ENCODE data around the gene NUP62.
"Not testable (repeated sequence)": the region's sequence is repeated elsewhere in the genome, so short reads cannot be mapped to it uniquely, and the experiment has no call there.

The NUP62 gene

DNA sequence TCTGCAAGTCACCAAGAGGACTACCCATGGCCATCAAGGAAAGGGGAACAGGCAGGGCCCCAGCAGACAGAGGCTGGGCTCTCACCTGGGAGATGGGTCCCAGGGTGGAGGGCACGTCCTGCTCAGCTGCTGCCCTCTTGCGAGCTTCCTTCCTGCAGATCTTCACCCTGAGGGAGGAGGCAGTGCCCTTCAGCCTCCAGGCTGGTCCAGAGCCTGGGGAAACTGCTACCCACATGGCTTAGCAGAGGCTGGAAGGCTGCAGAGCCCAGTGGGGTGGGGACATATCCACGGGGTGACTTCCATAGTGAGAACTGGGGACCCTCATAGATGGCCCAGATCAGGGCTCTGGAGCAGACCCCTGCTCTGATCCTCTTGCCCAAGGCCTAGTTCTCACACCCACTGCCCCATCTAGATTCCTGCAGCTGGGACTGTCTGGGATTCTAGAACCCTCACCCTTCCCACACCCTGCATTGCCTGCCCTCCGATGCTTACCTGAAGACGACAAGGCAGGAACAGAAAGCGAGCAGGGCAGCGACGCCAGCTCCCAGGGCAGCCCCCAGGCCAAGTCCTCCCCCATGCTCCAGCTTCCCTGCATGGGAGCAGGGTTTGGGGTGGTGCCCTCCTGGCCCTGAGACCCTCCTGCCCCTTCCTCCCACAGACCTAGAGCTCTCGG is 22.6 kb upstream of the NUP62 start:
- no peak for DNase-seq (ENCODE audit: low read depth)

GRCh38 chr19:49950956-49951526 is 21.7 kb upstream of the NUP62 start:
- no peak for DNase-seq (ENCODE audit: low read depth)

GRCh38 chr19:49950590-49950948 is 21.3 kb upstream of the NUP62 start:
- no peak for DNase-seq (ENCODE audit: low read depth)

DNA sequence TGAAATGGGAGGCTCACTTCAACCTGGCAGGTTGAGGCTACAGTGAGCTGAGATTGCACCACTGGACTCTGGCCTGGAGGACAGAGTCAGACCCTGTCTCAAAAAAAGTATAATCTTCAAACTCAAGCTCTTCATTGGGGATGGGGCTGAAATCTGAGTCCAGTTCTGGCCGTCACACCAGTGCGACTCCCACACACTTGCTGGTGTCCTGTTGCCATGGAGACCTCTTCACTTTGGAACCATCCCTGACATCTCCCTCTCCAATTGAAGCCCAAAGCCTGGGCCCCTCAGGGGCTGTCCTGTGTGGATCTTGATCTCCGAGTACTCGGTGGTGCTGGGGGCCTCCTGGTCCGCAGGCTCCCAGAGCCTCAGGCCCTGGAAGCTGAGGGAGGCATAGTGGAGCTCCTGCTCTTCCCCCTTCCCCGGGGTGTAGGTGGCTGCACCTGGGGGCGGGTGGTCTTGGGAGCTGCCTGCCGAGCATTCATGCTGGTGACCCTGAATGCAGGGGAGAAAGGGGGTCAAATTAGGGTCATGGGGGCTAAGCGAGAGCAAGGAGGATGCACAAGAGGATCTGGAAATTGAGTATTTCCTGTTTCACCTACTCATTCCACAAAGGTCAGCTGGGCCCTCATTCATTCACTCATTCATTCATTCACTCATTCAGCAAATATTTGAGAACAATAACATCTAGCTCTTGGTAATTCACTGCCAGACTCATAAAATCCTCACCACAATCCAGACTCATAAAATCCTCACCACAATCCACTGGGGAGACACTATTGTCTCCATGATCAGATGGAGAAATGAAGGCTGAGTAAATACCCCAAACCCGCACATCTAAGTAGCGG is 20.7 kb upstream of the NUP62 start:
- no peak for DNase-seq (ENCODE audit: low read depth)

DNA sequence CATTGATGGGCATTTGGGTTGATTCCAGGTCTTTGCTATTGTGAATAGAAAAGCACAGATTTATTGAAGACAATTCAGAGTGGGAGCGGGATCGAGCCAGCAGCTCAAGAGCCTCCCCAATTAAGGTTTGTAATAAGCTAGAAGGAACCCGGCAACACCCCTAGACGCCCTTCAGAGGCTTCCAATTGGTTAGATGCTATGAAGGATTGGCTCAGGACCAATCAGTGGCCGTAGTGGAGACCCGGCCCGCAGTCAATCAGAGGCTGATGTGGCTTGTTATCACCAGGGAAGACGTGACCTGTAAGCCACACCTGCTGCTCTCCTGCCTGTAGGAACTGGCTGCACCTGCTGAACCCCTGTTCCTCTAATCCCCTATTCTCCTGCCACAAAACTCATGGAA is 17.1 kb upstream of the NUP62 start:
- no peak for DNase-seq (ENCODE audit: low read depth)

- not testable (repeated sequence) for DNase-seq (ENCODE audit: low read depth)
These were observed 15.3 kb upstream of the NUP62 start for GRCh38 chr19:49944567-49944966.

DNA sequence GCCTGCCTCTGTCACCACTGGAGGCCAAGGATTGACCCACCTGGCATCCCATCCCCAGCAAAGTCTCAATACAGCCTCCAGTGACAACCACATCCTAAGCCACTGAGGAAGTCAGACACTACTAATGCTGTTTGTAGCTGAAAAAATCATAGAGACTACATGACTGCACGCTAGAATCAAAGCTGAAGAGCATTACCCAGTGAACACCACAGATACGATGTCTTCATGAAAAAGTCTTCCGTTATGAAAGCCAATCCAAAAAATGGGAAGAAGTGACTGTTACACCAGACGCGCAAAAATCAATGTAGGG is 11.1 kb upstream of the NUP62 start:
- no peak for DNase-seq (ENCODE audit: low read depth)

- no peak for DNase-seq (ENCODE audit: low read depth)
These were observed 10.6 kb upstream of the NUP62 start for GRCh38 chr19:49939721-49940481.

GRCh38 chr19:49938662-49939061 is 9.4 kb upstream of the NUP62 start:
- DNase-seq (ENCODE audit: low read depth), result no peak

DNA sequence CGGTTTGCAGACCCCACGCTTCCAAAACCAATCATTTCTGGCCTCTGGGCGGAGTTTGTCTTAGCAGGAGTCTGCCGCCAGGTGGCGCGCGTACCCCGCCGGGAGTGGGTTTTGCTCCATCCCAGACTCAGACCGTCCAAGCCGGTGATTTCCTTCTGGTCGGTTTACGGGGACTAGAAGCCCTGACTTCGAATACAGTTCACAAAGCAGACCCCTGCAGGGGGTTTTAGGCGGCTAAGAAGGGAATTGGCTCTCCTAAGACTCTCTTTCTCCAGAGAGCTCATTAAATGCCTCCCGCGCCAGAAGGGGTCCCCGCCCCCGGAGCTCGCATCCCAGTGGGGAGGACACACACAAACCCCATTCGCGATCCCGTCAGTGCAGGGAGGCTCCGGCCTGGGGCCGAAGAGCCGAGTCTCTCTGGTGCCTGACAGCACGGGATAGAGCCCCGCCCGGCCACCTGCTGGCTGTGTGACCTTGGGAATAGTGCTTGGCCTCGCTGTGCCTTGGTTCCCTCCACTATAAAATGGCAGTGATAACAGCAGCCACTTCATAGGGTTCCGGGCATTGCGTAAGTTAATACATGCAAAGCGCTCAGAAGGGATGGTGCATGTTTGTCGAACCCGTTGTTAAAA is 8.6 kb upstream of the NUP62 start:
- peak; percentile 57 for DNase-seq (ENCODE audit: low read depth)

GRCh38 chr19:49936549-49936948 is 7.2 kb upstream of the NUP62 start:
- no peak for DNase-seq (ENCODE audit: low read depth)

DNA sequence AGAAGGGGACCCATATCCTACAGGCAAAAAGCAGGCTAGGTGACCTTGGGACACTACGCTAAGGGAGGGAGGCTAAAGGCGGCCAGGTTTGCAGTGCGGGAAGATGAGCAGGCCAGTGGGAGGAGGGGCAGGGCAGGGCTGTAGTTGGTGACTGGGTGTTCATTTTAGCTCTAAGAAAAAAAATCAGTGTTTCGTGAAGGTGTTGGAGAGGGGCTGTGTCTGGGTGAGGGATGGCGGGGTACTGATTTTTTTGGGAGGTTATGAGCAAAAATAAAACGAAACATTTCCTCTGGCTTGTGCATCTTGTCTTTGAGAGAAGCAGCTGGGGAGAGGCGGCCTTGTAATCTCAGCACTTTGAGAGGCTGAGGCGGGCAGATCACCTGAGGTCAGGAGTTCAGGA is 4.3 kb upstream of the NUP62 start:
- DNase-seq (ENCODE audit: low read depth), result no peak

- no peak for DNase-seq (ENCODE audit: low read depth)
These were observed 3.4 kb upstream of the NUP62 start for GRCh38 chr19:49932731-49933131.

DNA sequence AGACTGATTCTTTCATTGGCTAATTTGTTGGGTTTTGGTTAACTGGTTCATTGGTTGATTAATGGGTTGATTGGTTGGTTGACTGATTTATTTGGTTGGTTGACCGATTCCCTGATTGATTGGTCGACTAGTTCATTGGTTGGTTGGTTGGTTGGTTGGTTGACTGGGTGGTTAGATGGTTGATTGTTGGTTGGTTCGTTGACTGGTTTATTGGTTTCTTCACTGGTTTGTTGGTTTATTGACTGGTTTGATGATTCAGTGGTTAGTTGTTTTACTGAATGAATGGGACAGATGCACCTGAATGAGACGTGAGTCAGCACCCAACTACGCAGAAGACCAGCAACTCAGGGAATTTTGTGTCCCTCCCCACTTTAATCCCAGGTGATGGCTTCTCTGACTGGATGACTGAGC is 2.7 kb upstream of the NUP62 start:
- DNase-seq (ENCODE audit: low read depth), result no peak

GRCh38 chr19:49931293-49932040 is 2.2 kb upstream of the NUP62 start:
- DNase-seq (ENCODE audit: low read depth), result no peak

DNA sequence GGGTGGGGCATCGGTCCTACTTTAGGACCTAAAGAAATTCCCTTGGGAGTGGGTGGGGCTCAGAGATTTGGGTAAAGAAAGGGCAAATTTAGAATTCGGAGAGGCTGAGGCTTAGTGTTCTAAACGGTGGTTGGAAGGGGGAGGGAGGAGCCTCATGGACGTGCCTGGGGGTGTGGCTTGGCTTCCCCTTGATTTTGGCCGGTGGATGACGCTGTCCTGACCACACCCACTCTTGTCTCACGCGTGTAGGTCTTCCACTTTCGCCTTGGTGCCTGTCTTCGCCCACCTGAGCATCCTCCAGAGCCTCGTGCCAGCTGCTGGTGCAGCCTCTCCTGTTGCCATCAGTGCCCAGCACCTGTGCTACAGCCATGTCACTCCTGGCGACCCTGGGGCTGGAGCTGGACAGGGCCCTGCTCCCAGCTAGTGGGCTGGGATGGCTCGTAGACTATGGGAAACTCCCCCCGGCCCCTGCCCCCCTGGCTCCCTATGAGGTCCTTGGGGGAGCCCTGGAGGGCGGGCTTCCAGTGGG is 1.2 kb upstream of the NUP62 start:
- no peak for DNase-seq (ENCODE audit: low read depth)

- DNase-seq (ENCODE audit: low read depth), result peak; percentile 94
These were observed 543 bp upstream of the NUP62 start for GRCh38 chr19:49929611-49930482.

- no peak for DNase-seq (ENCODE audit: low read depth)
These were observed 1.6 kb downstream of the NUP62 start for GRCh38 chr19:49927526-49928264.

DNA sequence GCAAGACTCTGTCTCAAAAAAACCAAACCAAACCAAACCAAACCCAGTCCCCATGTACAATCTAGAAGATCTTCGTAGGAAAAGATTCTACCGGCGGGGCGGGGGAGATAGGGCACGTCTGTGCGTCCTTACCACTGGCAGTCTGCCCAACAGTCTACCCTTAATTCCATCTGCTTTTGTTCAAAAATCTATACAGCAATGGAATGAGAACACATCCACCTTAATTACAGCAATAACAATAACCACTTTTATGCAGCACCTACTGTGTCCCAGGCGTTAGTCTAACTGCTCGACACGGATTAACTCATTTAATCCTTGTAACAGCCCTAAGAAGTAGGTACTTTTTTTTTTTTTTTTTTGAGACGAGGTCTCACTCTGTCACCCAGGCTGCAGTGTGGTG is 2.8 kb downstream of the NUP62 start:
- no peak for DNase-seq (ENCODE audit: low read depth)

- no peak for DNase-seq (ENCODE audit: low read depth)
These were observed 3.8 kb downstream of the NUP62 start for GRCh38 chr19:49925486-49925885.
